Calu3 (cell line): ENCODE results near the gene ZNF783. TPM values are rescaled to one million over a fixed set of nuclear protein-coding genes. Genes with fewer than 3 reads are reported as not detected.

Source experiments
- BruUV-seq: library from RNA; stranded (reverse); fragments of 400-500 nt; replicated peaks from 2 replicates; lab custom pipeline; 2021; lab: Mats Ljungman, UMichigan
- CTCF ChIA-PET: fragments of 300-600 bp; sonication (Branson Sonifier 250); formaldehyde crosslinking; loops from one replicate; lab custom pipeline; 2022; ENCODE audit warnings: antibody characterized with exemption; lab: Charles Lee
- DNase-seq: peaks from one replicate; pipeline ENCODE4 v3.0.0; 2022
- H3K27ac Mint-ChIP-seq: one replicate; pipeline ENCODE4 v1.8.0; 2022; ENCODE audit warnings: mixed read lengths; ENCODE audit not compliant: unreplicated experiment
- H3K27me3 Mint-ChIP-seq: one replicate; pipeline ENCODE4 v1.8.0; 2022; ENCODE audit warnings: mixed read lengths; ENCODE audit not compliant: unreplicated experiment
- H3K36me3 Mint-ChIP-seq: one replicate; pipeline ENCODE4 v1.8.0; 2022; ENCODE audit warnings: mild to moderate bottlenecking, moderate library complexity, mixed read lengths; ENCODE audit not compliant: insufficient read depth, unreplicated experiment
- H3K4me1 Mint-ChIP-seq: one replicate; pipeline ENCODE4 v1.8.0; 2022; ENCODE audit warnings: mild to moderate bottlenecking, low read depth, mixed read lengths; ENCODE audit not compliant: unreplicated experiment
- H3K4me3 Mint-ChIP-seq: one replicate; pipeline ENCODE4 v1.8.0; 2022; ENCODE audit warnings: mild to moderate bottlenecking, low read depth, moderate library complexity, mixed read lengths; ENCODE audit not compliant: unreplicated experiment
- H3K9me3 Mint-ChIP-seq: one replicate; pipeline ENCODE4 v1.8.0; 2022; ENCODE audit warnings: low read depth, mixed read lengths; ENCODE audit not compliant: unreplicated experiment
- CTCF ChIP-seq: fragments of 200-600 bp; IDR thresholded peaks from one replicate; pipeline ENCODE4 v1.8.0; 2022; ENCODE audit warnings: antibody characterized with exemption; ENCODE audit not compliant: unreplicated experiment
- intact Hi-C: fragments of 100-400 bp; cut with micrococcal nuclease; formaldehyde crosslinking; loops from one replicate; pipeline ENCODE4 v1.10.0; 2022; ENCODE audit not compliant: unreplicated experiment
- total RNA-seq: library from RNA; stranded (reverse); gene quantifications from 2 replicates; pipeline ENCODE4 v1.2.3, GENCODE V29; 2022

Gene ZNF783
- total RNA-seq, 1 experiment from 2014 or later, result 17.8 TPM

- H3K4me3 Mint-ChIP-seq, result no peak overlapping the region
- TF ChIP-seq CTCF, result no peak
- no peaks in the 10 kb centered on the region for H3K9me3 Mint-ChIP-seq
- CTCF ChIA-PET, result no interaction called here
- no peaks in the 10 kb centered on the region for H3K4me1 Mint-ChIP-seq
- BruUV-seq, result no TSS peak
- peaks cover 31% of the 10 kb centered on the region for H3K27me3 Mint-ChIP-seq
- no peak for DNase-seq
- intact Hi-C loops, result no loop called here
- H3K27ac Mint-ChIP-seq, result no peak overlapping the region
- no peaks in the 10 kb centered on the region for H3K36me3 Mint-ChIP-seq
Measured at GRCh38 chr7:149297034-149297755, 35.2 kb downstream of the ZNF783 start.

- H3K4me3 Mint-ChIP-seq, result no peak overlapping the region
- H3K9me3 Mint-ChIP-seq, result no peaks in the 10 kb centered on the region
Measured at GRCh38 chr7:149300620-149301285, 38.8 kb downstream of the ZNF783 start.

GRCh38 chr7:149302222-149302621, 40.2 kb downstream of the ZNF783 start:
- Mint-ChIP-seq H3K4me3 (no peak overlapping the region), H3K27me3 (peaks cover 31% of the 10 kb centered on the region), H3K9me3 (no peaks in the 10 kb centered on the region), H3K4me1 (no peaks in the 10 kb centered on the region), H3K36me3 (no peaks in the 10 kb centered on the region), H3K27ac (no peak overlapping the region)
- no TSS peak for BruUV-seq
- DNase-seq, result no peak
- CTCF ChIA-PET, result no interaction called here
- intact Hi-C loops, result no loop called here
- no peak for TF ChIP-seq CTCF

More at GRCh38 chr7:149300620-149301285, 38.8 kb downstream of the ZNF783 start:
- H3K27me3 Mint-ChIP-seq, result peaks cover 31% of the 10 kb centered on the region
- TF ChIP-seq CTCF, result no peak
- BruUV-seq, result no TSS peak
- no peak for DNase-seq
- CTCF ChIA-PET, result no interaction called here
- H3K36me3 Mint-ChIP-seq, result no peaks in the 10 kb centered on the region
- no peak overlapping the region for H3K27ac Mint-ChIP-seq
- intact Hi-C loops, result no loop called here
- H3K4me1 Mint-ChIP-seq, result no peaks in the 10 kb centered on the region

GRCh38 chr7:149302865-149303264, 40.9 kb downstream of the ZNF783 start:
- Mint-ChIP-seq H3K27me3 (peaks cover 31% of the 10 kb centered on the region), H3K27ac (no peak overlapping the region), H3K36me3 (no peaks in the 10 kb centered on the region), H3K4me1 (no peaks in the 10 kb centered on the region), H3K9me3 (no peaks in the 10 kb centered on the region), H3K4me3 (no peak overlapping the region)
- CTCF ChIA-PET, result no interaction called here
- no peak for TF ChIP-seq CTCF
- DNase-seq, result no peak
- no TSS peak for BruUV-seq
- intact Hi-C loops, result no loop called here
